Measurements from ENCODE around the gene ZCCHC3. TPM values are rescaled to one million over a fixed set of nuclear protein-coding genes. Genes with fewer than 3 reads are reported as not detected.

The ZCCHC3 gene
- total and polyA plus RNA-seq, 4 donors = 7.7 to 13.7 (median 11.1) TPM

GRCh38 chr20:346033-346639, 48.8 kb downstream of the ZCCHC3 start:
- peak overlapping the region in 1 of 2 donors; percentile 65 for H3K4me3 ChIP-seq (ENCODE audit: low read length in 2 of 2)
- no peak for ATAC-seq (ENCODE audit: low FRiP score)
- no peaks in the 10 kb centered on the region for H3K36me3 ChIP-seq (ENCODE audit: control insufficient read depth in 1 of 2, insufficient read depth in 2 of 2, low read length in 1 of 2)
- H3K9me3 ChIP-seq (ENCODE audit: control insufficient read depth, low read length) = no peaks in the 10 kb centered on the region
- peaks cover 0 to 2% of the 10 kb centered on the region in 2 donors for H3K4me1 ChIP-seq (ENCODE audit: control insufficient read depth in 1 of 2, insufficient read depth in 2 of 2, low read length in 2 of 2)
- no peak overlapping the region for H3K27ac ChIP-seq (ENCODE audit: low read depth in 1 of 2, low read length in 2 of 2)
- DNase-seq = peak in 1 of 2 donors; percentile 43
- H3K27me3 ChIP-seq (ENCODE audit: control insufficient read depth in 1 of 2, insufficient read depth in 2 of 2, low read length in 1 of 2) = no peaks in the 10 kb centered on the region
- intact Hi-C loops (cut with DNase I) = loop anchor here in 1 of 2 donors (2.0 to 5.0 kb wide), 2 partner anchors 21 to 196 kb away; partner anchors contain the start of genes CSNK2A1 and SOX12
- WGBS, 2 donors = 64 to 67% methylated on average over 9 of the region's 9 CpGs

- ATAC-seq (ENCODE audit: low FRiP score) (peak; percentile 87), DNase-seq (peak; percentile 84 to 89)
- intact Hi-C loops (cut with DNase I) = loop anchor here in 1 of 2 donors (2.0 to 5.0 kb wide), 2 partner anchors 22 to 196 kb away; partner anchors contain the start of genes CSNK2A1 and SOX12
- Histone ChIP-seq H3K27me3 (ENCODE audit: control insufficient read depth in 1 of 2, insufficient read depth in 2 of 2, low read length in 1 of 2) (no peaks in the 10 kb centered on the region), H3K27ac (ENCODE audit: low read depth in 1 of 2, low read length in 2 of 2) (peak within 1 kb of the TSS; percentile 30 to 65), H3K9me3 (ENCODE audit: control insufficient read depth, low read length) (no peaks in the 10 kb centered on the region), H3K36me3 (ENCODE audit: control insufficient read depth in 1 of 2, insufficient read depth in 2 of 2, low read length in 1 of 2) (no peaks in the 10 kb centered on the region), H3K4me3 (ENCODE audit: low read length in 2 of 2) (peak within 1 kb of the TSS; percentile 65 to 75), H3K4me1 (ENCODE audit: control insufficient read depth in 1 of 2, insufficient read depth in 2 of 2, low read length in 2 of 2) (peaks cover 0 to 2% of the 10 kb centered on the region in 2 donors)
- 0 to 1% methylated on average over 50 of the region's 50 CpGs for WGBS, 2 donors
Observed at GRCh38 chr20:346640-347316, 49.4 kb downstream of the ZCCHC3 start, which contains the start of gene NRSN2. Gene NRSN2 (plus strand): TSS chr20:347111. CDS start chr20:349644, 2,533 bp downstream.

GRCh38 chr20:347317-347639, 49.9 kb downstream of the ZCCHC3 start:
- Histone ChIP-seq H3K27me3 (ENCODE audit: control insufficient read depth in 1 of 2, insufficient read depth in 2 of 2, low read length in 1 of 2) (no peaks in the 10 kb centered on the region), H3K4me3 (ENCODE audit: low read length in 2 of 2) (peak overlapping the region; percentile 65 to 75), H3K36me3 (ENCODE audit: control insufficient read depth in 1 of 2, insufficient read depth in 2 of 2, low read length in 1 of 2) (no peaks in the 10 kb centered on the region), H3K4me1 (ENCODE audit: control insufficient read depth in 1 of 2, insufficient read depth in 2 of 2, low read length in 2 of 2) (peaks cover 0 to 2% of the 10 kb centered on the region in 2 donors), H3K9me3 (ENCODE audit: control insufficient read depth, low read length) (no peaks in the 10 kb centered on the region), H3K27ac (ENCODE audit: low read depth in 1 of 2, low read length in 2 of 2) (peak overlapping the region; percentile 30 to 49)
- ATAC-seq (ENCODE audit: low FRiP score) = no peak
- intact Hi-C loops (cut with DNase I) = loop anchor here in 1 of 2 donors (2.0 to 5.0 kb wide), 2 partner anchors 22 to 195 kb away; partner anchors contain the start of genes CSNK2A1 and SOX12
- WGBS, 2 donors = 0 to 2% methylated on average over 17 to 19 of the region's 19 CpGs
- no peak for DNase-seq

- WGBS, 2 donors = 0 to 1% methylated on average over 53 to 61 of the region's 61 CpGs
- H3K4me1 ChIP-seq (ENCODE audit: control insufficient read depth in 1 of 2, insufficient read depth in 2 of 2, low read length in 2 of 2) = peaks cover 0 to 2% of the 10 kb centered on the region in 2 donors
- peak; percentile 96 for ATAC-seq (ENCODE audit: low FRiP score)
- no peaks in the 10 kb centered on the region for H3K9me3 ChIP-seq (ENCODE audit: control insufficient read depth, low read length)
- intact Hi-C loops (cut with DNase I) = loop anchor here in 1 of 2 donors (2.0 to 5.0 kb wide), 2 partner anchors 23 to 194 kb away; partner anchors contain the start of genes CSNK2A1 and SOX12
- peak overlapping the region; percentile 65 to 75 for H3K4me3 ChIP-seq (ENCODE audit: low read length in 2 of 2)
- H3K36me3 ChIP-seq (ENCODE audit: control insufficient read depth in 1 of 2, insufficient read depth in 2 of 2, low read length in 1 of 2) = no peaks in the 10 kb centered on the region
- peak overlapping the region; percentile 30 to 34 for H3K27ac ChIP-seq (ENCODE audit: low read depth in 1 of 2, low read length in 2 of 2)
- H3K27me3 ChIP-seq (ENCODE audit: control insufficient read depth in 1 of 2, insufficient read depth in 2 of 2, low read length in 1 of 2) = no peaks in the 10 kb centered on the region
- peak; percentile 94 to 96 for DNase-seq
Observed at GRCh38 chr20:347640-348484, 50.5 kb downstream of the ZCCHC3 start.

GRCh38 chr20:348972-349841, 51.8 kb downstream of the ZCCHC3 start:
- 84 to 88% methylated on average over 19 of the region's 19 CpGs for WGBS, 2 donors
- intact Hi-C loops (cut with DNase I) = loop anchor here in 1 of 2 donors (5.0 kb wide), 1 partner anchor 193 kb away; the partner anchor contains the start of gene CSNK2A1
- Histone ChIP-seq H3K9me3 (ENCODE audit: control insufficient read depth, low read length) (no peaks in the 10 kb centered on the region), H3K4me1 (ENCODE audit: control insufficient read depth in 1 of 2, insufficient read depth in 2 of 2, low read length in 2 of 2) (peaks cover 0 to 2% of the 10 kb centered on the region in 2 donors), H3K27me3 (ENCODE audit: control insufficient read depth in 1 of 2, insufficient read depth in 2 of 2, low read length in 1 of 2) (no peaks in the 10 kb centered on the region), H3K27ac (ENCODE audit: low read depth in 1 of 2, low read length in 2 of 2) (no peak overlapping the region), H3K4me3 (ENCODE audit: low read length in 2 of 2) (no peak overlapping the region), H3K36me3 (ENCODE audit: control insufficient read depth in 1 of 2, insufficient read depth in 2 of 2, low read length in 1 of 2) (no peaks in the 10 kb centered on the region)
- ATAC-seq (ENCODE audit: low FRiP score) (no peak), DNase-seq (peak in 1 of 2 donors; percentile 41)

Other genes starting within 250 kb of the ZCCHC3 start
- gene DEFB125, start 209.9 kb upstream of the ZCCHC3 start, total RNA-seq = not detected
- not detected for gene DEFB125, start 209.9 kb upstream of the ZCCHC3 start, polyA plus RNA-seq
- not detected for gene DEFB126, start 155.0 kb upstream of the ZCCHC3 start, total RNA-seq
- gene DEFB126, start 155.0 kb upstream of the ZCCHC3 start, polyA plus RNA-seq = not detected
- not detected for gene DEFB127, start 140.1 kb upstream of the ZCCHC3 start, total RNA-seq
- not detected for gene DEFB127, start 140.1 kb upstream of the ZCCHC3 start, polyA plus RNA-seq
- gene DEFB128, start 107.9 kb upstream of the ZCCHC3 start, total RNA-seq = not detected
- not detected for gene DEFB128, start 107.9 kb upstream of the ZCCHC3 start, polyA plus RNA-seq
- not detected for gene DEFB129, start 70.3 kb upstream of the ZCCHC3 start, total RNA-seq
- gene DEFB129, start 70.3 kb upstream of the ZCCHC3 start, polyA plus RNA-seq = not detected
- not detected for gene DEFB132, start 39.8 kb upstream of the ZCCHC3 start, total RNA-seq
- not detected for gene DEFB132, start 39.8 kb upstream of the ZCCHC3 start, polyA plus RNA-seq
- gene C20orf96, start 6.8 kb upstream of the ZCCHC3 start, total RNA-seq = 10 to 100 TPM in 1 of 2 donors, 1 to 10 TPM in 1; 4.6 to 11.1 TPM
- 1 to 10 TPM; 5.3 to 5.6 TPM for gene C20orf96, start 6.8 kb upstream of the ZCCHC3 start, polyA plus RNA-seq
- gene SOX12, start 28.0 kb downstream of the ZCCHC3 start, total RNA-seq = 10 to 100 TPM in 1 of 2 donors, 1 to 10 TPM in 1; 6.1 to 12.5 TPM
- gene SOX12, start 28.0 kb downstream of the ZCCHC3 start, polyA plus RNA-seq = 1 to 10 TPM; 1.5 to 4.2 TPM
- 10 to 100 TPM; 31.0 to 38.0 TPM for gene NRSN2, start 49.5 kb downstream of the ZCCHC3 start, total RNA-seq
- 10 to 100 TPM; 12.0 to 40.6 TPM for gene NRSN2, start 49.5 kb downstream of the ZCCHC3 start, polyA plus RNA-seq
- 1 to 10 TPM; 2.9 to 3.7 TPM for gene TRIB3, start 83.2 kb downstream of the ZCCHC3 start, total RNA-seq
- gene TRIB3, start 83.2 kb downstream of the ZCCHC3 start, polyA plus RNA-seq = 1 to 10 TPM; 2.0 to 3.1 TPM
- 10 to 100 TPM; 52.8 to 70.0 TPM for gene RBCK1, start 110.7 kb downstream of the ZCCHC3 start, total RNA-seq
- 100 to 1,000 TPM in 1 of 2 donors, 10 to 100 TPM in 1; 64.1 to 118 TPM for gene RBCK1, start 110.7 kb downstream of the ZCCHC3 start, polyA plus RNA-seq
- 10 to 100 TPM; 27.2 to 39.1 TPM for gene TBC1D20, start 165.0 kb downstream of the ZCCHC3 start, total RNA-seq
- 10 to 100 TPM in 1 of 2 donors, 1 to 10 TPM in 1; 9.5 to 27.2 TPM for gene TBC1D20, start 165.0 kb downstream of the ZCCHC3 start, polyA plus RNA-seq
- gene CSNK2A1, start 246.2 kb downstream of the ZCCHC3 start, total RNA-seq = 10 to 100 TPM; 73.5 to 98.2 TPM
- 10 to 100 TPM; 23.4 to 27.8 TPM for gene CSNK2A1, start 246.2 kb downstream of the ZCCHC3 start, polyA plus RNA-seq

All from aorta (tissue), 5 donors.